SK-N-SH treated with all-trans-retinoic acid at 6 μM for 48 hours (cell line): ENCODE data around the gene PPA2.

Source experiments
- ATAC-seq: fragments of 200-7000 bp; cut with Tn5 transposase; 3 replicates; pipeline ENCODE4 v1.9.1; 2020; ENCODE audit warnings: mild to moderate bottlenecking, moderate library complexity
- ARNTL ChIP-seq: fragments of 450-650 bp; formaldehyde crosslinking; IDR thresholded peaks from 2 replicates; pipeline ENCODE4 v1.5.0; 2020; ENCODE audit warnings: low read depth, mild to moderate bottlenecking, moderate library complexity, borderline replicate concordance
- BACH2 ChIP-seq: fragments of 250-450 bp; sonication (Bioruptor Pico); IDR thresholded peaks from 2 replicates; pipeline ENCODE4 v1.9.0; 2021; ENCODE audit warnings: mild to moderate bottlenecking, borderline replicate concordance
- CREB5 ChIP-seq: fragments of 250-450 bp; sonication (Bioruptor Pico); IDR thresholded peaks from 2 replicates; pipeline ENCODE4 v1.5.1; 2020; ENCODE audit warnings: low read depth, mild to moderate bottlenecking, moderate library complexity
- CSDC2 ChIP-seq: fragments of 250-450 bp; sonication (Bioruptor Pico); IDR thresholded peaks from 2 replicates; pipeline ENCODE4 v1.5.0; 2020; ENCODE audit warnings: mild to moderate bottlenecking, moderate library complexity
- ESRRG ChIP-seq: fragments of 250-450 bp; sonication (Bioruptor Pico); IDR thresholded peaks from 2 replicates; pipeline ENCODE4 v1.6.1; 2021; ENCODE audit warnings: mild to moderate bottlenecking
- GLIS3 ChIP-seq: fragments of 250-450 bp; sonication (Bioruptor Pico); IDR thresholded peaks from 2 replicates; pipeline ENCODE4 v1.5.0; 2020; ENCODE audit warnings: mild to moderate bottlenecking, moderate library complexity
- ISL1 ChIP-seq: fragments of 250-450 bp; sonication (Bioruptor Pico); IDR thresholded peaks from 2 replicates; pipeline ENCODE4 v2.1.2; 2022; ENCODE audit warnings: mild to moderate bottlenecking, moderate library complexity
- OSR1 ChIP-seq: fragments of 250-450 bp; sonication (Bioruptor Pico); IDR thresholded peaks from 2 replicates; pipeline ENCODE4 v1.8.0; 2022; ENCODE audit warnings: moderate library complexity, mild to moderate bottlenecking, inconsistent platforms
- POU6F1 ChIP-seq: fragments of 250-450 bp; sonication (Bioruptor Pico); IDR thresholded peaks from 2 replicates; pipeline ENCODE4 v1.8.0; 2021; ENCODE audit warnings: low read depth, mild to moderate bottlenecking, moderate library complexity, borderline replicate concordance
- RARB ChIP-seq: fragments of 250-450 bp; sonication (Bioruptor Pico); IDR thresholded peaks from 2 replicates; pipeline ENCODE4 v1.8.0; 2021; ENCODE audit warnings: mild to moderate bottlenecking, moderate library complexity
- SNAI2 ChIP-seq: fragments of 250-450 bp; sonication (Bioruptor Pico); IDR thresholded peaks from 2 replicates; pipeline ENCODE4 v1.5.0; 2020; ENCODE audit warnings: mild to moderate bottlenecking, moderate library complexity
- TCF4 ChIP-seq: fragments of 250-450 bp; sonication (Bioruptor Pico); IDR thresholded peaks from 2 replicates; pipeline ENCODE4 v1.8.0; 2021; ENCODE audit warnings: mild to moderate bottlenecking, moderate library complexity, borderline replicate concordance
- TOX ChIP-seq: fragments of 250-450 bp; sonication (Bioruptor Pico); IDR thresholded peaks from 2 replicates; pipeline ENCODE4 v1.8.0; 2021; ENCODE audit warnings: mild to moderate bottlenecking, moderate library complexity, borderline replicate concordance
- ZC3H10 ChIP-seq: fragments of 250-450 bp; sonication (Bioruptor Pico); IDR thresholded peaks from 2 replicates; pipeline ENCODE4 v1.5.1; 2021; ENCODE audit warnings: mild to moderate bottlenecking, moderate library complexity
- ZFP3 ChIP-seq: fragments of 250-450 bp; sonication (Bioruptor Pico); IDR thresholded peaks from 2 replicates; pipeline ENCODE4 v1.5.0; 2020; ENCODE audit warnings: mild to moderate bottlenecking, moderate library complexity
- ZFP30 ChIP-seq: fragments of 450-650 bp; formaldehyde crosslinking; IDR thresholded peaks from 2 replicates; pipeline ENCODE4 v1.5.0; 2022; ENCODE audit warnings: mild to moderate bottlenecking, moderate library complexity
- ZNF70 ChIP-seq: fragments of 450-650 bp; formaldehyde crosslinking; IDR thresholded peaks from 2 replicates; pipeline ENCODE4 v1.5.0; 2020; ENCODE audit warnings: mild to moderate bottlenecking, moderate library complexity
- ZNF8 ChIP-seq: fragments of 450-650 bp; formaldehyde crosslinking; IDR thresholded peaks from 2 replicates; pipeline ENCODE4 v1.5.0; 2020; ENCODE audit warnings: mild to moderate bottlenecking, moderate library complexity
- TF ChIP-seq, protein P1 (sequence below): fragments of 250-450 bp; sonication (Bioruptor Pico); IDR thresholded peaks from 2 replicates; pipeline ENCODE4 v1.8.0; 2020; ENCODE audit warnings: mild to moderate bottlenecking, moderate library complexity, borderline replicate concordance
- TF ChIP-seq, protein P2 (sequence below): fragments of 250-450 bp; sonication (Bioruptor Pico); IDR thresholded peaks from 2 replicates; pipeline ENCODE4 v1.5.1; 2021; ENCODE audit warnings: mild to moderate bottlenecking, moderate library complexity
- TF ChIP-seq, protein P3 (sequence below): fragments of 250-450 bp; sonication (Bioruptor Pico); IDR thresholded peaks from 2 replicates; pipeline ENCODE4 v1.5.0; 2020; ENCODE audit warnings: mild to moderate bottlenecking, moderate library complexity

Gene PPA2

GRCh38 chr4:105422207-105422920 lies 51.5 kb downstream of the PPA2 start:
- TF ChIP-seq OSR1 (CRISPR knock-in tag) (no peak), ZNF70 (CRISPR knock-in tag) (no peak), TOX (CRISPR knock-in tag) (no peak)
- TF ChIP-seq, protein P1, sequence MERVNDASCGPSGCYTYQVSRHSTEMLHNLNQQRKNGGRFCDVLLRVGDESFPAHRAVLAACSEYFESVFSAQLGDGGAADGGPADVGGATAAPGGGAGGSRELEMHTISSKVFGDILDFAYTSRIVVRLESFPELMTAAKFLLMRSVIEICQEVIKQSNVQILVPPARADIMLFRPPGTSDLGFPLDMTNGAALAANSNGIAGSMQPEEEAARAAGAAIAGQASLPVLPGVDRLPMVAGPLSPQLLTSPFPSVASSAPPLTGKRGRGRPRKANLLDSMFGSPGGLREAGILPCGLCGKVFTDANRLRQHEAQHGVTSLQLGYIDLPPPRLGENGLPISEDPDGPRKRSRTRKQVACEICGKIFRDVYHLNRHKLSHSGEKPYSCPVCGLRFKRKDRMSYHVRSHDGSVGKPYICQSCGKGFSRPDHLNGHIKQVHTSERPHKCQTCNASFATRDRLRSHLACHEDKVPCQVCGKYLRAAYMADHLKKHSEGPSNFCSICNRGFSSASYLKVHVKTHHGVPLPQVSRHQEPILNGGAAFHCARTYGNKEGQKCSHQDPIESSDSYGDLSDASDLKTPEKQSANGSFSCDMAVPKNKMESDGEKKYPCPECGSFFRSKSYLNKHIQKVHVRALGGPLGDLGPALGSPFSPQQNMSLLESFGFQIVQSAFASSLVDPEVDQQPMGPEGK (CRISPR knock-in tag) = no peak
- TF ChIP-seq, protein P2, sequence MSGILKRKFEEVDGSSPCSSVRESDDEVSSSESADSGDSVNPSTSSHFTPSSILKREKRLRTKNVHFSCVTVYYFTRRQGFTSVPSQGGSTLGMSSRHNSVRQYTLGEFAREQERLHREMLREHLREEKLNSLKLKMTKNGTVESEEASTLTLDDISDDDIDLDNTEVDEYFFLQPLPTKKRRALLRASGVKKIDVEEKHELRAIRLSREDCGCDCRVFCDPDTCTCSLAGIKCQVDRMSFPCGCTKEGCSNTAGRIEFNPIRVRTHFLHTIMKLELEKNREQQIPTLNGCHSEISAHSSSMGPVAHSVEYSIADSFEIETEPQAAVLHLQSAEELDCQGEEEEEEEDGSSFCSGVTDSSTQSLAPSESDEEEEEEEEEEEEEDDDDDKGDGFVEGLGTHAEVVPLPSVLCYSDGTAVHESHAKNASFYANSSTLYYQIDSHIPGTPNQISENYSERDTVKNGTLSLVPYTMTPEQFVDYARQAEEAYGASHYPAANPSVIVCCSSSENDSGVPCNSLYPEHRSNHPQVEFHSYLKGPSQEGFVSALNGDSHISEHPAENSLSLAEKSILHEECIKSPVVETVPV (CRISPR knock-in tag) = no peak
- TF ChIP-seq, all 23 proteins: peak for 0
- ATAC-seq = no peak

DNA sequence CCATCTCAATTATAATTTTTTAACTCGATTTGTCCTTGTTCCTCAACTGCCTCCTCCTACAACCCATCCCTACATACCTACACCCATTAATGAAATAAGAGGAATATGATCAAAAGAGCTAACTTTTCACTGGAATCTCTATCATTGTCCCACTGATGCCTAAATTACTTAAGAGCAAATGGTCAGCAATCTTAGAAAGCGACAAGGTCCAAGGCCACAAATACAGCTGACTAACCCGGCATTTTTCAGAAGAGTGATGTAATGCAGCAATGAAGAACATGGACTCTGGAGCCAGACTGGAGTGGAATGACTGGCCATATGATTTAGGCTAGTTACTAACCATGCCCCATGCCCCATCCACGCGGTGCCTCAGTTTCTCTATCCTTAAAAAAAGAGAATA lies 56.2 kb downstream of the PPA2 start:
- no peak for ATAC-seq
- TF ChIP-seq ZFP30 = no peak
- no peak for TF ChIP-seq TOX (CRISPR knock-in tag)
- TF ChIP-seq OSR1 (CRISPR knock-in tag) = no peak
- TF ChIP-seq ZNF8 (CRISPR knock-in tag) = no peak
- no peak for TF ChIP-seq TCF4 (CRISPR knock-in tag)
- TF ChIP-seq ARNTL (CRISPR knock-in tag) = no peak
- no peak for TF ChIP-seq ESRRG
- TF ChIP-seq SNAI2 (CRISPR knock-in tag) = no peak
- no peak for TF ChIP-seq POU6F1 (CRISPR knock-in tag)
- no peak for TF ChIP-seq BACH2 (CRISPR knock-in tag)
- TF ChIP-seq ZFP3 (CRISPR knock-in tag) = no peak
- no peak for TF ChIP-seq CREB5 (CRISPR knock-in tag)
- TF ChIP-seq ZC3H10 (CRISPR knock-in tag) = no peak

DNA sequence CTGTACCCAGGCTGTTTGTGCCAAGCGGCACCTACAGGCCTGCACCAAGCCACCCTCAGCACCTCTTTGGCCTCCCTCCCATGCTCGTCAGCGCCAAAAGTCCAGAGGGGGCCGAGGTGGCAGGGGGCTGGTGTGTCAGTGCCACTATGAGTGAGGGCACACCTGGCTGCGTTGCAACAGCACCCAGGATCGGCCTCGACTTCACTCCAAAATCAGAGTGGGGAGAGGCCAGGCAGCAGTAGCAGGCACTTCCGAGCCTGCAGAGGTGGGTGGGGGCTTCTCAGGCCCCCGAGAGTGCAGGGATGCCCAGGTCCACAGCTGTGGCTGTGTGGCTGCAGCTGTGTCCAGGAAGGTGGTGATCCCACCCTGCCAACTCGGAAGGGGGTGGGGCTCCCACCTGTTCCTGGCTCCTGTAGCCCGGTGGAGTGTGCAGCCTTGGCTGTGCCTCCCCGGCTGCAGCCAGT lies 58.5 kb downstream of the PPA2 start:
- no peak for ATAC-seq

More for the DNA sequence above, 58.5 kb downstream of the PPA2 start:
- no peak for TF ChIP-seq ESRRG
- TF ChIP-seq, protein P2 (CRISPR knock-in tag) = no peak
- TF ChIP-seq ZFP30 = no peak
- TF ChIP-seq OSR1 (CRISPR knock-in tag) = no peak
- no peak for TF ChIP-seq ZNF70 (CRISPR knock-in tag)
- no peak for TF ChIP-seq CSDC2 (CRISPR knock-in tag)
- TF ChIP-seq GLIS3 (CRISPR knock-in tag) = no peak
- TF ChIP-seq, protein P3, sequence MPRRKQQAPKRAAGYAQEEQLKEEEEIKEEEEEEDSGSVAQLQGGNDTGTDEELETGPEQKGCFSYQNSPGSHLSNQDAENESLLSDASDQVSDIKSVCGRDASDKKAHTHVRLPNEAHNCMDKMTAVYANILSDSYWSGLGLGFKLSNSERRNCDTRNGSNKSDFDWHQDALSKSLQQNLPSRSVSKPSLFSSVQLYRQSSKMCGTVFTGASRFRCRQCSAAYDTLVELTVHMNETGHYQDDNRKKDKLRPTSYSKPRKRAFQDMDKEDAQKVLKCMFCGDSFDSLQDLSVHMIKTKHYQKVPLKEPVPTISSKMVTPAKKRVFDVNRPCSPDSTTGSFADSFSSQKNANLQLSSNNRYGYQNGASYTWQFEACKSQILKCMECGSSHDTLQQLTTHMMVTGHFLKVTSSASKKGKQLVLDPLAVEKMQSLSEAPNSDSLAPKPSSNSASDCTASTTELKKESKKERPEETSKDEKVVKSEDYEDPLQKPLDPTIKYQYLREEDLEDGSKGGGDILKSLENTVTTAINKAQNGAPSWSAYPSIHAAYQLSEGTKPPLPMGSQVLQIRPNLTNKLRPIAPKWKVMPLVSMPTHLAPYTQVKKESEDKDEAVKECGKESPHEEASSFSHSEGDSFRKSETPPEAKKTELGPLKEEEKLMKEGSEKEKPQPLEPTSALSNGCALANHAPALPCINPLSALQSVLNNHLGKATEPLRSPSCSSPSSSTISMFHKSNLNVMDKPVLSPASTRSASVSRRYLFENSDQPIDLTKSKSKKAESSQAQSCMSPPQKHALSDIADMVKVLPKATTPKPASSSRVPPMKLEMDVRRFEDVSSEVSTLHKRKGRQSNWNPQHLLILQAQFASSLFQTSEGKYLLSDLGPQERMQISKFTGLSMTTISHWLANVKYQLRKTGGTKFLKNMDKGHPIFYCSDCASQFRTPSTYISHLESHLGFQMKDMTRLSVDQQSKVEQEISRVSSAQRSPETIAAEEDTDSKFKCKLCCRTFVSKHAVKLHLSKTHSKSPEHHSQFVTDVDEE (CRISPR knock-in tag) = no peak
- TF ChIP-seq BACH2 (CRISPR knock-in tag) = no peak
- no peak for TF ChIP-seq TOX (CRISPR knock-in tag)
- no peak for TF ChIP-seq CREB5 (CRISPR knock-in tag)
- TF ChIP-seq SNAI2 (CRISPR knock-in tag) = no peak
- TF ChIP-seq ISL1 (CRISPR knock-in tag) = no peak
- TF ChIP-seq RARB (CRISPR knock-in tag) = no peak
- TF ChIP-seq ZNF8 (CRISPR knock-in tag) = no peak
- TF ChIP-seq, all 23 proteins: peak for 0
